HL-60 (cell line): Measurements from ENCODE around the gene HARS1.

Source experiments
- DNase-seq, 2 experiments: peaks; one replicate each; pipeline ENCODE4 v3.0.0-alpha.2; 2010 to 2020; ENCODE audit warnings: low read depth in 1 of 2, low spot score in 1 of 2
- H3K27ac ChIP-seq: fragments of 250-450 bp; sonication (Bioruptor Pico); replicated peaks from 2 replicates; pipeline ENCODE4 v1.5.1; 2020; ENCODE audit warnings: mild to moderate bottlenecking, moderate library complexity
- H3K27me3 ChIP-seq: fragments of 250-450 bp; sonication (Bioruptor Pico); 2 replicates; pipeline ENCODE4 v1.5.1; 2021; ENCODE audit warnings: mild to moderate bottlenecking, moderate library complexity; ENCODE audit not compliant: insufficient read depth, poor library complexity, severe bottlenecking
- H3K4me3 ChIP-seq: replicated peaks from 2 replicates; pipeline ENCODE4 v1.5.1; 2011; ENCODE audit warnings: mild to moderate bottlenecking, control low read depth, low read length; ENCODE audit not compliant: insufficient read depth
- GABPA ChIP-seq: IDR thresholded peaks from 2 replicates; pipeline ENCODE4 v1.6.1; 2012; ENCODE audit warnings: low read depth
- POLR2AphosphoS5 ChIP-seq: IDR thresholded peaks from 2 replicates; pipeline ENCODE4 v1.6.1; 2012; ENCODE audit warnings: low read depth
- SPI1 ChIP-seq: IDR thresholded peaks from 2 replicates; pipeline ENCODE4 v1.6.1; 2012; ENCODE audit warnings: low read depth, mild to moderate bottlenecking, borderline replicate concordance
- TF ChIP-seq, protein P1 (sequence below): IDR thresholded peaks from 2 replicates; pipeline ENCODE4 v1.6.1; 2012; ENCODE audit warnings: low read depth; ENCODE audit not compliant: insufficient replicate concordance
- TF ChIP-seq, protein P2 (sequence below): IDR thresholded peaks from one replicate; pipeline ENCODE4 v1.5.1; 2011; ENCODE audit warnings: low read length, control low read depth, inconsistent platforms; ENCODE audit not compliant: insufficient read depth

The HARS1 gene

DNA sequence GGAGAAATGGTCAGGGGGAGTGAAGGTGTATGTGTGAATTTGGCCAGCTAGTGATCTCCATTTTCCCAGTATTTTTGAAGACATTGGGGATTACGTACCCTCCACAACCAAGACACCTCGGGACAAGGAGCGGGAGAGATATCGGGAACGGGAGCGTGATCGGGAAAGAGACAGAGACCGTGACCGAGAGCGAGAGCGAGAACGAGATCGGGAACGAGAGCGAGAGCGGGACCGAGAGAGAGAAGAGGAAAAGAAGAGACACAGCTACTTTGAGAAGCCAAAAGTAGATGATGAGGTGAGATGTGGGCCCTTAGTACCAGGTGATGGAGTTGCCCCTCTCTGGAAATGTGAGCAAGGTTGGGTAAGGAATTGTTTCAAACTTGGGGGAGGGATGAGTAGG, 32.3 kb downstream of the HARS1 start:
- no peak overlapping the region for H3K27ac ChIP-seq
- DNase-seq: no peak
- no peaks in the 10 kb centered on the region for H3K27me3 ChIP-seq
- TF ChIP-seq GABPA (no peak), POLR2AphosphoS5 (no peak), SPI1 (no peak)
- TF ChIP-seq, protein P1, sequence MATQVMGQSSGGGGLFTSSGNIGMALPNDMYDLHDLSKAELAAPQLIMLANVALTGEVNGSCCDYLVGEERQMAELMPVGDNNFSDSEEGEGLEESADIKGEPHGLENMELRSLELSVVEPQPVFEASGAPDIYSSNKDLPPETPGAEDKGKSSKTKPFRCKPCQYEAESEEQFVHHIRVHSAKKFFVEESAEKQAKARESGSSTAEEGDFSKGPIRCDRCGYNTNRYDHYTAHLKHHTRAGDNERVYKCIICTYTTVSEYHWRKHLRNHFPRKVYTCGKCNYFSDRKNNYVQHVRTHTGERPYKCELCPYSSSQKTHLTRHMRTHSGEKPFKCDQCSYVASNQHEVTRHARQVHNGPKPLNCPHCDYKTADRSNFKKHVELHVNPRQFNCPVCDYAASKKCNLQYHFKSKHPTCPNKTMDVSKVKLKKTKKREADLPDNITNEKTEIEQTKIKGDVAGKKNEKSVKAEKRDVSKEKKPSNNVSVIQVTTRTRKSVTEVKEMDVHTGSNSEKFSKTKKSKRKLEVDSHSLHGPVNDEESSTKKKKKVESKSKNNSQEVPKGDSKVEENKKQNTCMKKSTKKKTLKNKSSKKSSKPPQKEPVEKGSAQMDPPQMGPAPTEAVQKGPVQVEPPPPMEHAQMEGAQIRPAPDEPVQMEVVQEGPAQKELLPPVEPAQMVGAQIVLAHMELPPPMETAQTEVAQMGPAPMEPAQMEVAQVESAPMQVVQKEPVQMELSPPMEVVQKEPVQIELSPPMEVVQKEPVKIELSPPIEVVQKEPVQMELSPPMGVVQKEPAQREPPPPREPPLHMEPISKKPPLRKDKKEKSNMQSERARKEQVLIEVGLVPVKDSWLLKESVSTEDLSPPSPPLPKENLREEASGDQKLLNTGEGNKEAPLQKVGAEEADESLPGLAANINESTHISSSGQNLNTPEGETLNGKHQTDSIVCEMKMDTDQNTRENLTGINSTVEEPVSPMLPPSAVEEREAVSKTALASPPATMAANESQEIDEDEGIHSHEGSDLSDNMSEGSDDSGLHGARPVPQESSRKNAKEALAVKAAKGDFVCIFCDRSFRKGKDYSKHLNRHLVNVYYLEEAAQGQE: no peak
- TF ChIP-seq, protein P2, sequence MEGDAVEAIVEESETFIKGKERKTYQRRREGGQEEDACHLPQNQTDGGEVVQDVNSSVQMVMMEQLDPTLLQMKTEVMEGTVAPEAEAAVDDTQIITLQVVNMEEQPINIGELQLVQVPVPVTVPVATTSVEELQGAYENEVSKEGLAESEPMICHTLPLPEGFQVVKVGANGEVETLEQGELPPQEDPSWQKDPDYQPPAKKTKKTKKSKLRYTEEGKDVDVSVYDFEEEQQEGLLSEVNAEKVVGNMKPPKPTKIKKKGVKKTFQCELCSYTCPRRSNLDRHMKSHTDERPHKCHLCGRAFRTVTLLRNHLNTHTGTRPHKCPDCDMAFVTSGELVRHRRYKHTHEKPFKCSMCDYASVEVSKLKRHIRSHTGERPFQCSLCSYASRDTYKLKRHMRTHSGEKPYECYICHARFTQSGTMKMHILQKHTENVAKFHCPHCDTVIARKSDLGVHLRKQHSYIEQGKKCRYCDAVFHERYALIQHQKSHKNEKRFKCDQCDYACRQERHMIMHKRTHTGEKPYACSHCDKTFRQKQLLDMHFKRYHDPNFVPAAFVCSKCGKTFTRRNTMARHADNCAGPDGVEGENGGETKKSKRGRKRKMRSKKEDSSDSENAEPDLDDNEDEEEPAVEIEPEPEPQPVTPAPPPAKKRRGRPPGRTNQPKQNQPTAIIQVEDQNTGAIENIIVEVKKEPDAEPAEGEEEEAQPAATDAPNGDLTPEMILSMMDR: no peak
- H3K4me3 ChIP-seq: no peak overlapping the region

- peak overlapping the region; percentile 79 for H3K27ac ChIP-seq
- peak overlapping the region; percentile 81 for H3K4me3 ChIP-seq
- no peak for DNase-seq
- no peak for TF ChIP-seq SPI1
- no peaks in the 10 kb centered on the region for H3K27me3 ChIP-seq
Observed at GRCh38 chr5:140647042-140647419, 44.1 kb downstream of the HARS1 start.

DNA sequence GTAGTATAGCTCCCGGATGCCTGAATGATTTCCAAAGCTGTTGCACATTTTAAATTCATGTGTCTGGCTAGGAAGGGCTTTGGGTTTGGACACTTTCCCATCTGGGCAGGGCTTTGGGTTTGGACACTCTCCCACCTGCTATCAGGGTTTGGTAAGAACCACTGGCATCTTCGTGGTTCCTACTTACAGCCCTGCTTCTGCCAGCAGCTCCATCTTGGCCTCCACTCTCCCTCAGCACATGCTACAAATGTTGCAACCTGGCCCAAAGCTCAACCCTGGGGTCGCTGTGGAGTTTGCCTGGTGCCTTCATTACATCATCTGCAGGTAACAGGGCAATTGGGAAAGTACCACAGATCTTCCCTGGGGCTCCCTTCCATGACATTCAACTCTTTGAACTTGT, 48.5 kb downstream of the HARS1 start:
- no peak for DNase-seq
- no peak overlapping the region for H3K27ac ChIP-seq
- H3K4me3 ChIP-seq: no peak overlapping the region
- no peaks in the 10 kb centered on the region for H3K27me3 ChIP-seq
- TF ChIP-seq SPI1 (no peak), POLR2AphosphoS5 (no peak), GABPA (no peak)
- TF ChIP-seq, protein P2: no peak
- TF ChIP-seq, protein P1: no peak

DNA sequence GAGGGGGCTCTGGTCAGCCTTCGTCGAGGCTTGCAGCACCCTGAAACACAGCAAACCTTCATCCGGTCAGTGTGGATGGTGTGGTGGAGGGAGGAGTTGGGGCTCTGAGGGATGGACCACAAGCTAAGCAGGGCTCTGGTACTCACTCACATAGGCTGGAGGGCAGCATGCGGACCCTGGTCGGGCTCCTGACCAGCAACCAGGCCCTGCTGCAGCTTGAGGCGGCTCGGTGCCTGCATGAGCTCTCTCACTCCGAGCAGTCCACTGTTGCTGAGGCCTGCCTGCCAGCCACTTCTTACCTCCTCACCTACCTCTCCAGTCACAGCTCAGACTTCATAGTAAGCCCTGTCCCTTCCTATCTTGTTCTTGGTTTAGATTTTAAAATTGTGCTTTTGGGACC, 49.5 kb downstream of the HARS1 start:
- H3K4me3 ChIP-seq: no peak overlapping the region
- no peak overlapping the region for H3K27ac ChIP-seq
- no peaks in the 10 kb centered on the region for H3K27me3 ChIP-seq
- DNase-seq: no peak
- TF ChIP-seq, protein P2: no peak
- no peak for TF ChIP-seq POLR2AphosphoS5
- no peak for TF ChIP-seq GABPA
- no peak for TF ChIP-seq SPI1
